ENCODE measurements around the gene CBR3.

DNA sequence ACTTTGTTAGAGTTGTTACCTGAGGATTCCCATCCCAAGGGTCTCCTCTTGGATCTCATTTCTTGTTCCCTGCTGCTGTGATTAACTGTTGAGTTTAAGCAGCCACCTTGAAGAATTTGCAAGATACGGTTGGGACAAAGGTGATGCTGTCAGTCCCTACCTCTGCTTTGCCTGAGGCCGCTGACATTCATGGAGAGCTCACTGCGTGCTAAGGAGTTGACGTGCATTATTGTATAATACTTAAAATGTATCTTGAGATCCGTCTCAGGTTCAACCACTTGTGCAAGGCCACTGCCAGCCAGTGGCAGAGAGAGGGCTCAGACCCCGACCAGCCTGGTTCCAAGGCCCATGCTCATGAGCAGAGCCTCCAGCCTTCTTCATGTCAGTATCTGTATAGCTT lies 35.9 kb downstream of the CBR3 start:
- TF ChIP-seq, protein P1, sequence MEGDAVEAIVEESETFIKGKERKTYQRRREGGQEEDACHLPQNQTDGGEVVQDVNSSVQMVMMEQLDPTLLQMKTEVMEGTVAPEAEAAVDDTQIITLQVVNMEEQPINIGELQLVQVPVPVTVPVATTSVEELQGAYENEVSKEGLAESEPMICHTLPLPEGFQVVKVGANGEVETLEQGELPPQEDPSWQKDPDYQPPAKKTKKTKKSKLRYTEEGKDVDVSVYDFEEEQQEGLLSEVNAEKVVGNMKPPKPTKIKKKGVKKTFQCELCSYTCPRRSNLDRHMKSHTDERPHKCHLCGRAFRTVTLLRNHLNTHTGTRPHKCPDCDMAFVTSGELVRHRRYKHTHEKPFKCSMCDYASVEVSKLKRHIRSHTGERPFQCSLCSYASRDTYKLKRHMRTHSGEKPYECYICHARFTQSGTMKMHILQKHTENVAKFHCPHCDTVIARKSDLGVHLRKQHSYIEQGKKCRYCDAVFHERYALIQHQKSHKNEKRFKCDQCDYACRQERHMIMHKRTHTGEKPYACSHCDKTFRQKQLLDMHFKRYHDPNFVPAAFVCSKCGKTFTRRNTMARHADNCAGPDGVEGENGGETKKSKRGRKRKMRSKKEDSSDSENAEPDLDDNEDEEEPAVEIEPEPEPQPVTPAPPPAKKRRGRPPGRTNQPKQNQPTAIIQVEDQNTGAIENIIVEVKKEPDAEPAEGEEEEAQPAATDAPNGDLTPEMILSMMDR (conservative IDR thresholded peaks at IDR 0.05): no peak
- TF ChIP-seq EZH2 (IDR thresholded peaks at IDR 0.05; ENCODE audit: low read depth): no peak

All from PC-9 (cell line).